Measurements from ENCODE around the gene MPPED1. TPM values are rescaled to one million over a fixed set of nuclear protein-coding genes. Genes with fewer than 3 reads are reported as not detected.

Gene MPPED1
- total and polyA plus RNA-seq, 2 donors (not counting 3 experiments of a cell fraction or from before 2014, with no cell fraction given) = not detected

- Histone ChIP-seq H3K27ac (ENCODE audit: insufficient read depth, low read depth, low read length) (no peak overlapping the region), H3K9ac (replicated peaks; ENCODE audit: extremely low read depth, insufficient read depth, low read length) (no peak overlapping the region), H3K36me3 (ENCODE audit: control insufficient read depth in 2 of 2, extremely low read depth in 1 of 2, insufficient read depth in 2 of 2, low read length in 2 of 2) (no peaks in the 10 kb centered on the region), H3K4me1 (ENCODE audit: control insufficient read depth, extremely low read depth, insufficient read depth, low read length) (no peaks in the 10 kb centered on the region), H3K4me3 (replicated peaks in 1 of 3; ENCODE audit: insufficient read depth in 1 of 3, low read depth in 1 of 3, low read length in 3 of 3) (no peak overlapping the region), H3K4me2 (ENCODE audit: insufficient read depth, low read length) (no peak overlapping the region), H2AFZ (ENCODE audit: low read depth, low read length) (no peak overlapping the region), H3K9me3 (replicated peaks; ENCODE audit: control insufficient read depth, insufficient read depth, low read length) (peaks cover 2% of the 10 kb centered on the region), H3K79me2 (ENCODE audit: control insufficient read depth, insufficient read depth, low read length) (no peaks in the 10 kb centered on the region), H3K27me3 (ENCODE audit: control insufficient read depth in 2 of 2, insufficient read depth in 2 of 2, low read length in 2 of 2) (no peaks in the 10 kb centered on the region), H3K9me1 (replicated peaks; ENCODE audit: control insufficient read depth, extremely low read depth, insufficient read depth, low read length) (no peaks in the 10 kb centered on the region), H4K20me1 (replicated peaks; ENCODE audit: control insufficient read depth, extremely low read depth, insufficient read depth, low read length) (no peaks in the 10 kb centered on the region)
- intact Hi-C loops (cut with micrococcal nuclease) = no loop called here
- dilution Hi-C loops (cut with MboI; ENCODE audit: extremely low pct_ligation_motif_present, low sequenced_read_pairs) = no loop called here
- DNase-seq (ENCODE audit: low read depth, low spot score) = no peak
- ChIA-PET CTCF (no interaction called here), POLR2A (no interaction called here)
- no TSS peak for BruUV-seq (replicated peaks)
- TF ChIP-seq CTCF (IDR thresholded peaks at IDR 0.05; ENCODE audit: extremely low read depth in 1 of 2, insufficient read depth in 1 of 2, low read depth in 1 of 2, low read length in 2 of 2) (no peak), MAX (IDR thresholded peaks at IDR 0.05; ENCODE audit: insufficient read depth, insufficient read length) (no peak), GATA2 (IDR thresholded peaks at IDR 0.05; ENCODE audit: insufficient read depth, insufficient read length, low read depth, low read length) (no peak), POLR2A (IDR thresholded peaks at IDR 0.05; ENCODE audit: low read depth, low read length) (no peak), EZH2 (IDR thresholded peaks at IDR 0.05; ENCODE audit: borderline replicate concordance, low read depth, low read length, severe bottlenecking) (no peak), JUN (IDR thresholded peaks at IDR 0.05; ENCODE audit: borderline replicate concordance, insufficient read depth, insufficient read length, low read depth) (no peak), MYC (IDR thresholded peaks at IDR 0.05; ENCODE audit: low read depth, low read length) (no peak)
- FAIRE-seq = no peak
Measured at GRCh38 chr22:43493297-43493696, 81.5 kb downstream of the MPPED1 start.
